MM.1S (cell line): ENCODE results near the gene LAG3.

Source experiments
- CTCF ChIP-seq: fragments of 300-600 bp; sonication (generic); IDR thresholded peaks from 2 replicates; pipeline ENCODE4 v1.5.1; 2016; ENCODE audit warnings: antibody characterized with exemption, low read length, mixed read lengths
- EZH2 ChIP-seq: fragments of 300-600 bp; sonication (generic); optimal IDR thresholded peaks from 2 replicates; pipeline ENCODE3; 2017; ENCODE audit warnings: low read depth, mild to moderate bottlenecking, antibody characterized with exemption, low read length, mixed read lengths

- TF ChIP-seq CTCF (no peak), EZH2 (no peak)
Observed at GRCh38 chr12:6724409-6724797, 47.9 kb upstream of the LAG3 start.
